Measurements from ENCODE around the gene EIF4E. TPM values are rescaled to one million over a fixed set of nuclear protein-coding genes. Genes with fewer than 3 reads are reported as not detected.

Gene EIF4E
- polyA plus RNA-seq, 4 donors: 119 to 137 (median 127) TPM

Other genes starting within 250 kb of the EIF4E start
- 10 to 100 TPM; 63.6 to 88.1 (median 75.5) TPM for gene METAP1, start 66.6 kb upstream of the EIF4E start, polyA plus RNA-seq (ENCODE audit: insufficient read length in 4 of 4)
- 100 to 1,000 TPM; 248 to 289 (median 265) TPM for gene ADH5, start 159.7 kb upstream of the EIF4E start, polyA plus RNA-seq (ENCODE audit: insufficient read length in 4 of 4)
- gene ADH4, start 215.2 kb upstream of the EIF4E start, polyA plus RNA-seq (ENCODE audit: insufficient read length in 4 of 4): under 1 TPM; 0.24 to 0.97 (median 0.49) TPM

Data from right renal pelvis (tissue), 4 donors.